Suppressor macrophage (primary cell): ENCODE data around the gene DUXB.

Experiments used
- DNase-seq, 4 experiments: peaks; one replicate each; pipeline ENCODE4 v3.0.0-alpha.2; 2020 to 2022

Gene DUXB

GRCh38 chr16:75660321-75660720 lies 40.9 kb downstream of the DUXB start:
- DNase-seq = no peak

- no peak for DNase-seq
Measured at GRCh38 chr16:75658175-75658574, 43.1 kb downstream of the DUXB start.

GRCh38 chr16:75653922-75654321 lies 47.3 kb downstream of the DUXB start:
- DNase-seq = no peak

GRCh38 chr16:75648265-75649076 lies 52.8 kb downstream of the DUXB start:
- peak; percentile 80 to 91 (median 84) for DNase-seq

- DNase-seq = peak; percentile 94 to 96 (median 96)
Measured at GRCh38 chr16:75647492-75648264, 53.6 kb downstream of the DUXB start, which contains the start of the genes KARS1 and TERF2IP. TSS of gene KARS1 (minus strand) at chr16:75647665. CDS start at chr16:75647639, 26 bp downstream. TSS of gene TERF2IP (plus strand) at chr16:75647773. CDS start at chr16:75647883, 110 bp downstream.

- no peak for DNase-seq
Measured at GRCh38 chr16:75647112-75647491, 54.2 kb downstream of the DUXB start.

- no peak for DNase-seq
Measured at GRCh38 chr16:75644240-75645012, 56.8 kb downstream of the DUXB start.
